ENCODE results near the gene GUCY2C. TPM values are rescaled to one million over a fixed set of nuclear protein-coding genes. Genes with fewer than 3 reads are reported as not detected.
"Not testable (repeated sequence)": the region's sequence is repeated elsewhere in the genome, so short reads cannot be mapped to it uniquely, and the experiment has no call there.

GUCY2C gene
- total and polyA plus RNA-seq, 2 donors (not counting 3 experiments of a cell fraction or from before 2014, with no cell fraction given): not detected

- Histone ChIP-seq H3K27ac (ENCODE audit: insufficient read depth, low read depth, low read length) (no peak overlapping the region), H3K36me3 (ENCODE audit: control insufficient read depth in 2 of 2, extremely low read depth in 1 of 2, insufficient read depth in 2 of 2, low read length in 2 of 2) (no peaks in the 10 kb centered on the region), H3K27me3 (ENCODE audit: control insufficient read depth in 2 of 2, insufficient read depth in 2 of 2, low read length in 2 of 2) (no peaks in the 10 kb centered on the region), H4K20me1 (replicated peaks; ENCODE audit: control insufficient read depth, extremely low read depth, insufficient read depth, low read length) (no peaks in the 10 kb centered on the region), H3K9me1 (replicated peaks; ENCODE audit: control insufficient read depth, extremely low read depth, insufficient read depth, low read length) (no peaks in the 10 kb centered on the region), H3K9me3 (replicated peaks; ENCODE audit: control insufficient read depth, insufficient read depth, low read length) (no peaks in the 10 kb centered on the region), H3K4me1 (ENCODE audit: control insufficient read depth, extremely low read depth, insufficient read depth, low read length) (no peaks in the 10 kb centered on the region), H3K4me3 (replicated peaks in 1 of 3; ENCODE audit: insufficient read depth in 1 of 3, low read depth in 1 of 3, low read length in 3 of 3) (no peak overlapping the region), H3K9ac (replicated peaks; ENCODE audit: extremely low read depth, insufficient read depth, low read length) (no peak overlapping the region), H3K4me2 (ENCODE audit: insufficient read depth, low read length) (no peak overlapping the region), H3K79me2 (ENCODE audit: control insufficient read depth, insufficient read depth, low read length) (no peaks in the 10 kb centered on the region), H2AFZ (ENCODE audit: low read depth, low read length) (no peak overlapping the region)
- POLR2A ChIA-PET: no interaction called here
- no peak for DNase-seq (ENCODE audit: low read depth, low spot score)
- FAIRE-seq: no peak
- dilution Hi-C loops (cut with MboI; ENCODE audit: extremely low pct_ligation_motif_present, low sequenced_read_pairs) (no loop called here), intact Hi-C loops (cut with micrococcal nuclease) (no loop called here)
- BruUV-seq (replicated peaks): no TSS peak
- no peak for TF ChIP-seq FOS (IDR thresholded peaks at IDR 0.05; ENCODE audit: borderline replicate concordance, insufficient read depth, low read length)
- CTCF ChIA-PET: no interaction called here
Observed at GRCh38 chr12:14689144-14689543, 7.3 kb downstream of the GUCY2C start.

- BruUV-seq (replicated peaks); FAIRE-seq; CTCF ChIA-PET: not testable (repeated sequence)
Observed at GRCh38 chr12:14682231-14682630, 14.2 kb downstream of the GUCY2C start.

DNA sequence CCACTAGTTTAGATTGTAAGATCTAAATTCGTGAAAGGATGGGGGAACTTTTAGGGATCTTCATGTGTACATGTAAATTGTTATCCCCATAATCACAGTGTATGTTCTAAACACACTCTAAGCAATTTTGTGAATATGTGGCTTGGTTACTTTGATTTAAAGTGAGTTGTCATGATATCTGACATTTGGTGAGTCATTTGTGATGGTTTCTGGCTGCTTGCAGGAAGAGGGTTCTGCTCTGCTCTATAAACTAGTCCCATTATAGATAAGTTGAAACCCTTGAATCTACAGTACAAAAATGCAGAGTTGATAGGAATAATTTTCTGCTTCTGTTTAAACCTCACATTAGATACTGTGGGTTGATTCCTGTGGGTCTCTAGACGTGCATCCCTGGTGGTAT lies 14.8 kb downstream of the GUCY2C start:
- FAIRE-seq: no peak
- no TSS peak for BruUV-seq (replicated peaks)

More at GRCh38 chr12:14682231-14682630, 14.2 kb downstream of the GUCY2C start:
- dilution Hi-C loops (cut with MboI; ENCODE audit: extremely low pct_ligation_motif_present, low sequenced_read_pairs); H3K4me1 ChIP-seq (ENCODE audit: control insufficient read depth, extremely low read depth, insufficient read depth, low read length); H3K27ac ChIP-seq (ENCODE audit: insufficient read depth, low read depth, low read length); POLR2A ChIA-PET; DNase-seq (ENCODE audit: low read depth, low spot score); intact Hi-C loops (cut with micrococcal nuclease); H4K20me1 ChIP-seq (replicated peaks; ENCODE audit: control insufficient read depth, extremely low read depth, insufficient read depth, low read length); H3K36me3 ChIP-seq (ENCODE audit: control insufficient read depth in 2 of 2, extremely low read depth in 1 of 2, insufficient read depth in 2 of 2, low read length in 2 of 2); H3K4me3 ChIP-seq (replicated peaks in 1 of 3; ENCODE audit: insufficient read depth in 1 of 3, low read depth in 1 of 3, low read length in 3 of 3); H3K79me2 ChIP-seq (ENCODE audit: control insufficient read depth, insufficient read depth, low read length); H3K9me1 ChIP-seq (replicated peaks; ENCODE audit: control insufficient read depth, extremely low read depth, insufficient read depth, low read length); H2AFZ ChIP-seq (ENCODE audit: low read depth, low read length); H3K9me3 ChIP-seq (replicated peaks; ENCODE audit: control insufficient read depth, insufficient read depth, low read length); H3K9ac ChIP-seq (replicated peaks; ENCODE audit: extremely low read depth, insufficient read depth, low read length); H3K4me2 ChIP-seq (ENCODE audit: insufficient read depth, low read length); H3K27me3 ChIP-seq (ENCODE audit: control insufficient read depth in 2 of 2, insufficient read depth in 2 of 2, low read length in 2 of 2): not testable (repeated sequence)

More for the DNA sequence above, 14.8 kb downstream of the GUCY2C start:
- Histone ChIP-seq H3K9me1 (replicated peaks; ENCODE audit: control insufficient read depth, extremely low read depth, insufficient read depth, low read length) (no peaks in the 10 kb centered on the region), H3K9me3 (replicated peaks; ENCODE audit: control insufficient read depth, insufficient read depth, low read length) (no peaks in the 10 kb centered on the region), H3K4me1 (ENCODE audit: control insufficient read depth, extremely low read depth, insufficient read depth, low read length) (no peaks in the 10 kb centered on the region), H3K4me3 (replicated peaks in 1 of 3; ENCODE audit: insufficient read depth in 1 of 3, low read depth in 1 of 3, low read length in 3 of 3) (no peak overlapping the region), H3K36me3 (ENCODE audit: control insufficient read depth in 2 of 2, extremely low read depth in 1 of 2, insufficient read depth in 2 of 2, low read length in 2 of 2) (no peaks in the 10 kb centered on the region), H3K9ac (replicated peaks; ENCODE audit: extremely low read depth, insufficient read depth, low read length) (no peak overlapping the region), H3K27ac (ENCODE audit: insufficient read depth, low read depth, low read length) (no peak overlapping the region), H3K4me2 (ENCODE audit: insufficient read depth, low read length) (no peak overlapping the region), H2AFZ (ENCODE audit: low read depth, low read length) (no peak overlapping the region), H3K27me3 (ENCODE audit: control insufficient read depth in 2 of 2, insufficient read depth in 2 of 2, low read length in 2 of 2) (no peaks in the 10 kb centered on the region), H3K79me2 (ENCODE audit: control insufficient read depth, insufficient read depth, low read length) (no peaks in the 10 kb centered on the region), H4K20me1 (replicated peaks; ENCODE audit: control insufficient read depth, extremely low read depth, insufficient read depth, low read length) (no peaks in the 10 kb centered on the region)
- intact Hi-C loops (cut with micrococcal nuclease): no loop called here
- ChIA-PET POLR2A (no interaction called here), CTCF (no interaction called here)
- no peak for DNase-seq (ENCODE audit: low read depth, low spot score)
- dilution Hi-C loops (cut with MboI; ENCODE audit: extremely low pct_ligation_motif_present, low sequenced_read_pairs): no loop called here
- TF ChIP-seq MAX (IDR thresholded peaks at IDR 0.05; ENCODE audit: insufficient read depth, insufficient read length): no peak
- no peak for TF ChIP-seq EZH2 (IDR thresholded peaks at IDR 0.05; ENCODE audit: borderline replicate concordance, low read depth, low read length, severe bottlenecking)
- TF ChIP-seq MYC (IDR thresholded peaks at IDR 0.05; ENCODE audit: low read depth, low read length): no peak
- no peak for TF ChIP-seq GATA2 (IDR thresholded peaks at IDR 0.05; ENCODE audit: insufficient read depth, insufficient read length, low read depth, low read length)
- no peak for TF ChIP-seq JUN (IDR thresholded peaks at IDR 0.05; ENCODE audit: borderline replicate concordance, insufficient read depth, insufficient read length, low read depth)
- TF ChIP-seq POLR2A (IDR thresholded peaks at IDR 0.05; ENCODE audit: low read depth, low read length): no peak
- no peak for TF ChIP-seq FOS (IDR thresholded peaks at IDR 0.05; ENCODE audit: borderline replicate concordance, insufficient read depth, low read length)
- no peak for TF ChIP-seq CTCF (IDR thresholded peaks at IDR 0.05; ENCODE audit: extremely low read depth in 1 of 2, insufficient read depth in 1 of 2, low read depth in 1 of 2, low read length in 2 of 2)
- TF ChIP-seq POLR2AphosphoS5 (IDR thresholded peaks at IDR 0.05; ENCODE audit: insufficient read depth, low read depth, low read length): no peak

Measured in endothelial cell of umbilical vein (primary cell).